G401.6 (cell line): Measurements from ENCODE around the gene FURIN.
"Not testable (repeated sequence)": the region's sequence is repeated elsewhere in the genome, so short reads cannot be mapped to it uniquely, and the experiment has no call there.

Experiments
- FAIRE-seq: peaks from 2 replicates; lab custom pipeline; 2012; peaks lifted over from hg19 to GRCh38; lab: Jason Lieb, UNC

The FURIN gene

GRCh38 chr15:90916461-90916860, 48.1 kb downstream of the FURIN start:
- FAIRE-seq = no peak

GRCh38 chr15:90917569-90917968, 49.2 kb downstream of the FURIN start:
- no peak for FAIRE-seq

GRCh38 chr15:90918034-90918788, 49.8 kb downstream of the FURIN start:
- FAIRE-seq = no peak

- FAIRE-seq = no peak
Observed at GRCh38 chr15:90918835-90919234, 50.4 kb downstream of the FURIN start.

GRCh38 chr15:90921887-90922286, 53.5 kb downstream of the FURIN start:
- no peak for FAIRE-seq

GRCh38 chr15:90922712-90923322, 54.4 kb downstream of the FURIN start:
- FAIRE-seq = not testable (repeated sequence)

GRCh38 chr15:90924375-90924774, 56.0 kb downstream of the FURIN start:
- no peak for FAIRE-seq

- FAIRE-seq = not testable (repeated sequence)
Observed at GRCh38 chr15:90926766-90927165, 58.4 kb downstream of the FURIN start.

- FAIRE-seq = not testable (repeated sequence)
Observed at GRCh38 chr15:90928106-90928505, 59.7 kb downstream of the FURIN start.

- FAIRE-seq = no peak
Observed at GRCh38 chr15:90929246-90930019, 61.0 kb downstream of the FURIN start.

- FAIRE-seq = no peak
Observed at GRCh38 chr15:90930861-90931574, 62.6 kb downstream of the FURIN start.

- FAIRE-seq = no peak
Observed at GRCh38 chr15:90931575-90931827, 63.1 kb downstream of the FURIN start.

GRCh38 chr15:90931828-90932659, 63.7 kb downstream of the FURIN start, which contains the start of gene HDDC3:
Gene HDDC3 (minus strand): TSS chr15:90932549. CDS start chr15:90932540, 9 bp downstream.
- FAIRE-seq = no peak

- FAIRE-seq = no peak
Observed at GRCh38 chr15:90932660-90932991, 64.2 kb downstream of the FURIN start.
